H1 (cell line): ENCODE results near the gene UNC119.

Source experiments
- GABPA ChIP-seq: IDR thresholded peaks from 2 replicates; pipeline ENCODE4 v1.6.1; 2011; ENCODE audit warnings: mild to moderate bottlenecking, low read length, moderate library complexity, borderline replicate concordance; ENCODE audit not compliant: insufficient read depth
- JUND ChIP-seq: IDR thresholded peaks from 2 replicates; pipeline ENCODE4 v1.6.1; 2011; ENCODE audit warnings: mild to moderate bottlenecking, improper control_type of control experiment, low read length

DNA sequence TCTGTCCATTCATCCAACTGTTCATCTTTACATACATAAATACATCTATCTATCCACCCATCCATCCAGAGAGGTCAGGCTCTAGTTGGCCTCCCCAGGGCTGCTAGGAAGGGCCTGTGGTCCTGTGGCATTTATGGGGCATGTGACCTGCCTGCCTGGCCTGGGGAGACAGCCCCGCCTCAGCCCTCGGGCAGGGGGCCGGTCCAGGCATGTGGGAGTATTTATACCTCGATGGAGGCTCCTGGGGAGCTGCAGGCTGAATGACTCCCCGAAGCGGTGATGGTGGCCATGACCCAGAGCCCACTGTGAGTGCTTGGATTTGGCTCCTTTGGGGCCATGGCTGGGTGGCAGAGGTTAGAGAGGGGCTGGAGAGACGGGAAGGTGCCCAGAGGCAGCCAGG lies 38.9 kb downstream of the UNC119 start:
- TF ChIP-seq JUND = no peak
- no peak for TF ChIP-seq GABPA
